Activated naive CD8-positive, alpha-beta T cell treated with anti-CD3 and anti-CD28 coated beads for 36 hours (primary cell): Measurements from ENCODE around the gene GPC6. TPM values are rescaled to one million over a fixed set of nuclear protein-coding genes. Genes with fewer than 3 reads are reported as not detected.
A peak's percentile ranks its signal among the peaks of the same experiment; 100 is the strongest.

Experiments used
- DNase-seq: peaks from one replicate; pipeline ENCODE4 v3.0.0; 2021
- H3K27ac Mint-ChIP-seq: one replicate; pipeline ENCODE4 v1.8.0; 2022; ENCODE audit warnings: mild to moderate bottlenecking, moderate library complexity, mixed read lengths
- H3K27me3 Mint-ChIP-seq: one replicate; pipeline ENCODE4 v1.8.0; 2022; ENCODE audit warnings: mild to moderate bottlenecking, mixed read lengths
- H3K36me3 Mint-ChIP-seq: one replicate; pipeline ENCODE4 v1.8.0; 2021; ENCODE audit warnings: mild to moderate bottlenecking, mixed read lengths
- H3K4me1 Mint-ChIP-seq: one replicate; pipeline ENCODE4 v1.8.0; 2021; ENCODE audit warnings: mixed read lengths
- H3K4me3 Mint-ChIP-seq: one replicate; pipeline ENCODE4 v1.8.0; 2022; ENCODE audit warnings: mild to moderate bottlenecking, moderate library complexity, mixed read lengths
- H3K9me3 Mint-ChIP-seq: one replicate; pipeline ENCODE4 v1.8.0; 2022; ENCODE audit warnings: mixed read lengths
- total RNA-seq, 2 experiments: library from RNA; stranded (reverse); gene quantifications; one replicate each; pipeline ENCODE4 v1.2.3, GENCODE V29; 2021

GPC6 gene
- total RNA-seq, 2 experiments from 2014 or later, result not detected

DNA sequence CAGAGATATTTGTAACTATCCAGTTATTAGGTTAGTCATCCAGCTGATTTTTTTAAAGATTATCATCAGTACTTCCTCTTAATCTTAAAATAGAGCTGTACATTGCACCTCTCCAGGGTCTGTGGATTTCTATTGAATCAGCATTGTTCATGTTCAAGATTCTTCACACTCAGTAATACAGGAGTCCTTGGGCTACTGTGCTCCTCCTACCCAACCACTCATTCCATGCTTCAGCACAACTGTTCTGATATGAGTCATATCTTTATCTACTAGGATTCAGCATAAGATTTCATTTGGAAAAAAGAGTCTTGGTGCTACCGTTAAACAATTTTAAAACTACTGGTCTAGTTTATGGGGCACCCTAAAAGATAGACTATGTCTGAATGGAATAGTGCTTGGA lies 895.1 kb downstream of the GPC6 start:
- Mint-ChIP-seq H3K9me3 (no peaks in the 10 kb centered on the region), H3K27ac (no peak overlapping the region), H3K4me3 (no peak overlapping the region), H3K36me3 (no peaks in the 10 kb centered on the region), H3K27me3 (peaks cover 4% of the 10 kb centered on the region), H3K4me1 (no peaks in the 10 kb centered on the region)
- DNase-seq, result no peak

- Mint-ChIP-seq H3K4me3 (no peak overlapping the region), H3K4me1 (no peaks in the 10 kb centered on the region), H3K9me3 (no peaks in the 10 kb centered on the region), H3K27ac (no peak overlapping the region), H3K36me3 (no peaks in the 10 kb centered on the region), H3K27me3 (peaks cover 4% of the 10 kb centered on the region)
- DNase-seq, result no peak
Measured at GRCh38 chr13:94122300-94122915, 895.8 kb downstream of the GPC6 start.

GRCh38 chr13:94123557-94123956 lies 897.0 kb downstream of the GPC6 start:
- H3K27ac Mint-ChIP-seq, result no peak overlapping the region
- H3K36me3 Mint-ChIP-seq, result no peaks in the 10 kb centered on the region
- H3K4me3 Mint-ChIP-seq, result no peak overlapping the region
- DNase-seq, result no peak
- H3K4me1 Mint-ChIP-seq, result no peaks in the 10 kb centered on the region
- peaks cover 6% of the 10 kb centered on the region for H3K27me3 Mint-ChIP-seq
- H3K9me3 Mint-ChIP-seq, result no peaks in the 10 kb centered on the region

DNA sequence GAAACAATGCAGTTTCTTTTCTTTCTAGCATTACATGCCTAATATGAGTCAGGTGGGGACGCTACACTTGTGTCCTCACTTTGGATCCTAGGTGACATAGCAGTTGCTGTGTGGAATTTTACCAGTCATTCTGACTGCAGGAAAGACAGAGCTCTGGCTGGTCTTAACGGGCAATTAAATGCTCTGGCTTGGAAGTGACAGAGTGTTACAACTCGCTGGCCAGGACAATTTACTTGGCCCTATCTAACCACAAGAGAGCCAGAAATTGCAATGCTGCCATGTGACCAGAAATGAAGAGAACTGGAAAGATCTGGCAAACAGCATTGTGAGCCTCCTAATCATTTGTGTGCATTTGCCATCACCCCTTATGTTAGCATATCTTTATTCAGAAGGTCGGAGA lies 901.8 kb downstream of the GPC6 start:
- no peak for DNase-seq
- Mint-ChIP-seq H3K4me1 (peaks cover 7% of the 10 kb centered on the region), H3K9me3 (no peaks in the 10 kb centered on the region), H3K27me3 (peaks cover 7% of the 10 kb centered on the region), H3K4me3 (no peak overlapping the region), H3K36me3 (no peaks in the 10 kb centered on the region), H3K27ac (no peak overlapping the region)

DNA sequence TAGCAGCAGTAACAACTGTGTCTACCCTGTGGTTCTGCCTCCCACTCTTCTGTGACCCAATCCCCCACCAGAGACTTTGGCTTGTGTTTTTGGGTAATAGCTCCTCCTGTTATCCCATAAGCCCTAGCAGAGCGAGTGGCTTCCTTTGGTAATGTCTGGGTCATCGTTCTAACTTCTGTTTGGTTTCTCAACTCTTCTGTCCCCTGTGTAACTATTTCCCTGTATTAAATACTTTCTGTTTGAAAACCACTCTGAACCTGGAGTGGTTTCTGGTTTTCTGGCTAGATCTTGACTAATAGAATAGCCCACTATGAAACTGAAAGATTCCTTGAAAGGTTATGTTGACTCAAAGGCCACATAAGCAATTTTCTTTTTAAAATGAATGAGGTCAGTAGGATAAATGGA lies 902.9 kb downstream of the GPC6 start:
- Mint-ChIP-seq H3K4me3 (no peak overlapping the region), H3K27ac (peak overlapping the region; percentile 18), H3K9me3 (no peaks in the 10 kb centered on the region), H3K36me3 (no peaks in the 10 kb centered on the region), H3K27me3 (peaks cover 4% of the 10 kb centered on the region), H3K4me1 (peaks cover 7% of the 10 kb centered on the region)
- DNase-seq, result no peak

DNA sequence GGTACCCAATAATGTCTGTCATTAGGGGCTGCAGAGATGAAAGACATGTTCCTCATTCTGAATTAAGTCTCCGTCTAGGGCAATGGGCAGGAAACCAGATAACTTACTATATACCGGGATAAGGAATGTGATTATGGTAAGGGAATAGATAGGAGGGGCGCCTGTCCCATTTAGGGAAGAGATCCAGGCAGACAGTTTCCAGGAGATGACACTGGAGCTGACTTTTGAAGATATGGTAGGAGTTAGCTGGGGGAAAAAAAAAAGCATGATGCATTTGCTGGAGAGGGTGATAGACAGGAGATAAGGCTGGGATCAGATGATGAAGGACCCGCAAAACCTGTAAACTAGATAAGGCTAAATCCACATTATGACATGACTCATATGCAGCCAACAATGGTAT lies 912.2 kb downstream of the GPC6 start:
- Mint-ChIP-seq H3K4me3 (no peak overlapping the region), H3K4me1 (no peaks in the 10 kb centered on the region), H3K27me3 (no peaks in the 10 kb centered on the region), H3K27ac (no peak overlapping the region), H3K9me3 (no peaks in the 10 kb centered on the region), H3K36me3 (no peaks in the 10 kb centered on the region)
- no peak for DNase-seq

- Mint-ChIP-seq H3K27me3 (no peaks in the 10 kb centered on the region), H3K4me3 (no peak overlapping the region), H3K27ac (no peak overlapping the region), H3K4me1 (no peaks in the 10 kb centered on the region), H3K36me3 (no peaks in the 10 kb centered on the region), H3K9me3 (no peaks in the 10 kb centered on the region)
- no peak for DNase-seq
Measured at GRCh38 chr13:94139393-94139995, 912.9 kb downstream of the GPC6 start.

DNA sequence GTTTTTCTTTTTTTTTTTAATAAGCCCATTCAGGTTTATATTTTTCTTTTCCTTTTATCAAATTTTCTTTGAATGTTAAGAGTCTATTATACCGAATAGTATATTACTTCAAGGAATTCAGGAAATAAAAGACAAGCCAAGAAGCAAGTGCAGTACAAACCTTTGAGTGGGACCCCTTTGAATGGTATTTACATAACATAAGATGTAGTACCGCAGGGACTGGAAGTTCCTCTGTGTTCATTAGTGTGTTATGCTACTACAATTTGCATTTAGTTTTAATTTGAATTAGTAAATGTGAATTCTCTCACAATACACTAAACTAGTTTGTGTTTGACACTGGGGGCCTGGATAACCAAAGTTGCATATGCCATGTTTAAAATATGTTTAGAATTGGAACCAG lies 913.4 kb downstream of the GPC6 start:
- Mint-ChIP-seq H3K36me3 (no peaks in the 10 kb centered on the region), H3K9me3 (no peaks in the 10 kb centered on the region), H3K4me3 (no peak overlapping the region), H3K27me3 (no peaks in the 10 kb centered on the region), H3K27ac (no peak overlapping the region), H3K4me1 (no peaks in the 10 kb centered on the region)
- DNase-seq, result no peak

DNA sequence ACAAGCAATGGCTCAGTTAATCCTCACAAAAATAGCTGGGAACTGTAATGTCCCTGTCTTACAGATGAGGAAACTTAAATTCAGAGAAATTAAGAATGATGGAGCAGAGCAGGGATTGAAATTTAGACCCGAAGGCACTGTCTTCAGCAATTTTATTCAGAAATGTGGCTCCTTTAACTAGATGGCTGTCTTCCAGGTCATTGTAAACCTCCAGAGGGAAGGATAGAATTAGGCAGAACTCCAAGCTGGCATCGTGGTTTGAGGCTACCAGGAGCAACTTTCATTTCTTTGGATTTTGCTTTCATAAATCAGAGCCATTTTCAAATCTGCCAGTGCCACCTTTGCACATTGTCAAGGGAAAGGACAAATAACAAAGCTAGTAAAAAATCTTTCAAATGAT lies 913.9 kb downstream of the GPC6 start:
- no peak for DNase-seq
- Mint-ChIP-seq H3K4me3 (no peak overlapping the region), H3K9me3 (no peaks in the 10 kb centered on the region)

GRCh38 chr13:94143624-94144350 lies 917.2 kb downstream of the GPC6 start:
- H3K9me3 Mint-ChIP-seq, result no peaks in the 10 kb centered on the region
- peaks cover 4% of the 10 kb centered on the region for H3K27me3 Mint-ChIP-seq
- H3K27ac Mint-ChIP-seq, result no peak overlapping the region
- no peak overlapping the region for H3K4me3 Mint-ChIP-seq
- no peak for DNase-seq
- H3K36me3 Mint-ChIP-seq, result no peaks in the 10 kb centered on the region
- H3K4me1 Mint-ChIP-seq, result no peaks in the 10 kb centered on the region

More for the DNA sequence above, 913.9 kb downstream of the GPC6 start:
- Mint-ChIP-seq H3K4me1 (no peaks in the 10 kb centered on the region), H3K27me3 (peaks cover 2% of the 10 kb centered on the region), H3K27ac (no peak overlapping the region), H3K36me3 (no peaks in the 10 kb centered on the region)

- H3K9me3 Mint-ChIP-seq, result no peaks in the 10 kb centered on the region
- no peak for DNase-seq
- no peak overlapping the region for H3K27ac Mint-ChIP-seq
- no peaks in the 10 kb centered on the region for H3K36me3 Mint-ChIP-seq
- H3K4me3 Mint-ChIP-seq, result no peak overlapping the region
- H3K27me3 Mint-ChIP-seq, result peaks cover 13% of the 10 kb centered on the region
- no peaks in the 10 kb centered on the region for H3K4me1 Mint-ChIP-seq
Measured at GRCh38 chr13:94145966-94146365, 919.4 kb downstream of the GPC6 start.

DNA sequence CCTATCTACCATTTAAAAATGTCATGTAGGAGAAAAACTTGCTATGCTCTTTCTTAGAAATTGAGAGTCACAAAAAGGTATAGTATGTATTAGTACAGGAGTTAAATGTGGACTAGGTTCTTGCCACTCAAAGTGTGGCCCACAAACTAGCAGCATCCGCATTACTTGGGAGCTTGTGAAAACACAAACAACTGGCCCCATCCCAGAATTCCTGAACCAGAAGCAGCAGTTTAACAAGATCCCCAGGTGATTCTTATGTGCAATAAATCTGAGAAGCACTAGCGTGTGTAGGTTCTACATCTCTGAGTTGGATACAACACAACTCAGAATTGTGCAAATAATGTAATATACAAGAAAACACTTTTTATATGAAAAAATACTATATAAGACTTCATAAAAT lies 927.0 kb downstream of the GPC6 start:
- Mint-ChIP-seq H3K4me3 (no peak overlapping the region), H3K27ac (no peak overlapping the region), H3K9me3 (no peaks in the 10 kb centered on the region), H3K36me3 (no peaks in the 10 kb centered on the region), H3K4me1 (no peaks in the 10 kb centered on the region), H3K27me3 (peaks cover 9% of the 10 kb centered on the region)
- no peak for DNase-seq

DNA sequence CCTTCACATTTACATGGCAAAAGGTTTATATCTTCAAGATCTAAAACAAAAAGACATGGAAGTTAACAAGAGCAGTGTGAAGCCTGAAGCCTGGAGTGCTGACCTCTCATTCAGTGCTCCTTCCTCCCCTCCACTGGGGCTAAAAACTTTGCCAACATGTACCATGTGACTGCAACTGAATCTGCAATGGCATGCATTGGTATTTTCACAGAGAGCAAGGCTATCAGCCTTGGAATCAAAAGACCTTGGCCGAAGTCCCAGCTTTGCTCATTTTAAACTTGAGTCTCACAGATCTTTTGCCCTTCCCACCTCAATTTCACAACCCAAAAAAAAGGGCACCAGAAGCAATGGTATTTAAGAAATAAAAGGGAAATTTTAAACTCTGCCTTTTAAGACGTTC lies 927.8 kb downstream of the GPC6 start:
- no peaks in the 10 kb centered on the region for H3K36me3 Mint-ChIP-seq
- H3K4me3 Mint-ChIP-seq, result no peak overlapping the region
- H3K27me3 Mint-ChIP-seq, result peaks cover 9% of the 10 kb centered on the region
- H3K4me1 Mint-ChIP-seq, result no peaks in the 10 kb centered on the region
- H3K27ac Mint-ChIP-seq, result no peak overlapping the region
- H3K9me3 Mint-ChIP-seq, result no peaks in the 10 kb centered on the region
- DNase-seq, result no peak

GRCh38 chr13:94157705-94158218 lies 931.2 kb downstream of the GPC6 start:
- Mint-ChIP-seq H3K4me1 (no peaks in the 10 kb centered on the region), H3K36me3 (no peaks in the 10 kb centered on the region), H3K4me3 (no peak overlapping the region), H3K27me3 (no peaks in the 10 kb centered on the region), H3K9me3 (peaks cover 4% of the 10 kb centered on the region), H3K27ac (no peak overlapping the region)
- DNase-seq, result no peak

- no peak overlapping the region for H3K4me3 Mint-ChIP-seq
- no peaks in the 10 kb centered on the region for H3K36me3 Mint-ChIP-seq
- H3K4me1 Mint-ChIP-seq, result no peaks in the 10 kb centered on the region
- peaks cover 4% of the 10 kb centered on the region for H3K9me3 Mint-ChIP-seq
- DNase-seq, result no peak
- H3K27ac Mint-ChIP-seq, result no peak overlapping the region
- no peaks in the 10 kb centered on the region for H3K27me3 Mint-ChIP-seq
Measured at GRCh38 chr13:94160875-94161274, 934.3 kb downstream of the GPC6 start.

DNA sequence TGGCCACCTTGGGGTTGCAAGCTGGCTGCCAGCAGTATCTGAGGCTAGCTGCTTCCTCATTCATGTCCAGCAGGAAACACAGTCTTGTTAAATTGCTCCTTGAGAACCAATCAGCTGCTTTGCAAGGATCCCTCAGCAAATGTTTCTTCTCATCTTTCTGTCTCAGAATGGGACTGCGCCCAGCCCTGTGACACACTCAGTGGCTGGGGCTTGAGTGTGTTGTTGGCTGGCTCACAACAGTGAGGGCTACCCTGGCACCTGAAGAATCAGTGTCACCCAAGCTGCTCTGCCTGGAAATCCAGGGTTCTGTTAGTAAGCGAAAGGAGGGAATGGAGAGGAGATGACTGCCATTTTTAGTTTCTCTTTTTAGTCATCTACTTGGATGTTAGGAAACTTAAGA lies 935.7 kb downstream of the GPC6 start:
- no peaks in the 10 kb centered on the region for H3K4me1 Mint-ChIP-seq

More for the DNA sequence above, 935.7 kb downstream of the GPC6 start:
- no peak overlapping the region for H3K4me3 Mint-ChIP-seq
- H3K27me3 Mint-ChIP-seq, result no peaks in the 10 kb centered on the region
- peaks cover 4% of the 10 kb centered on the region for H3K9me3 Mint-ChIP-seq
- no peak for DNase-seq
- H3K27ac Mint-ChIP-seq, result no peak overlapping the region
- no peaks in the 10 kb centered on the region for H3K36me3 Mint-ChIP-seq
